DOHH2 (cell line): ENCODE data around the gene MTURN.

Experiments used
- H3F3A ChIP-seq: fragments of 200-600 bp; sonication (generic), shearing (Covaris generic); 2 replicates; pipeline ENCODE4 v1.6.0; 2016; ENCODE audit warnings: antibody characterized with exemption, mild to moderate bottlenecking; ENCODE audit not compliant: control insufficient read depth, insufficient read depth
- H3K27ac ChIP-seq: fragments of 200-600 bp; sonication (generic); 2 replicates; pipeline ENCODE4 v1.5.1; 2014; ENCODE audit warnings: low read depth, mild to moderate bottlenecking, low read length, moderate library complexity
- H3K27me3 ChIP-seq: fragments of 200-600 bp; sonication (generic); 2 replicates; pipeline ENCODE4 v1.6.1; 2014; ENCODE audit warnings: mild to moderate bottlenecking, low read length, mixed read lengths; ENCODE audit not compliant: control insufficient read depth
- H3K36me3 ChIP-seq: fragments of 200-600 bp; sonication (generic); 2 replicates; pipeline ENCODE4 v1.6.1; 2014; ENCODE audit warnings: mild to moderate bottlenecking, low read length, moderate library complexity, mixed read lengths; ENCODE audit not compliant: control insufficient read depth
- H3K4me1 ChIP-seq: fragments of 200-600 bp; sonication (generic); 2 replicates; pipeline ENCODE4 v1.6.1; 2014; ENCODE audit warnings: mild to moderate bottlenecking, low read length, mixed read lengths; ENCODE audit not compliant: control insufficient read depth
- H3K4me2 ChIP-seq: fragments of 200-600 bp; sonication (generic); 2 replicates; pipeline ENCODE4 v1.6.0; 2014; ENCODE audit warnings: mild to moderate bottlenecking, low read length, moderate library complexity
- H3K4me3 ChIP-seq: fragments of 200-600 bp; sonication (generic); 2 replicates; pipeline ENCODE4 v1.5.1; 2014; ENCODE audit warnings: mild to moderate bottlenecking, low read length, mixed read lengths
- H3K79me2 ChIP-seq: fragments of 200-600 bp; sonication (generic); 2 replicates; pipeline ENCODE4 v1.6.1; 2014; ENCODE audit warnings: mild to moderate bottlenecking, low read length, mixed read lengths; ENCODE audit not compliant: control insufficient read depth
- H3K9me2 ChIP-seq: fragments of 200-600 bp; sonication (generic); replicated peaks from 2 replicates; pipeline ENCODE4 v1.6.1; 2014; ENCODE audit warnings: mild to moderate bottlenecking, low read length, mixed read lengths; ENCODE audit not compliant: control insufficient read depth
- H3K9me3 ChIP-seq: fragments of 200-600 bp; sonication (generic); 2 replicates; pipeline ENCODE4 v1.6.1; 2014; ENCODE audit warnings: antibody characterized with exemption, low read length, mixed read lengths; ENCODE audit not compliant: control insufficient read depth, insufficient read depth
- H4K20me1 ChIP-seq: fragments of 200-600 bp; sonication (generic); 2 replicates; pipeline ENCODE4 v1.6.0; 2014; ENCODE audit warnings: low read depth, mild to moderate bottlenecking, antibody characterized with exemption, low read length, moderate library complexity; ENCODE audit not compliant: control insufficient read depth, insufficient read depth
- CTCF ChIP-seq: fragments of 200-600 bp; sonication (generic); IDR thresholded peaks from one replicate; pipeline ENCODE4 v1.5.1; 2014; ENCODE audit warnings: antibody characterized with exemption, mild to moderate bottlenecking, low read depth, low read length; ENCODE audit not compliant: poor library complexity, severe bottlenecking
- EZH2phosphoT487 ChIP-seq: fragments of 200-600 bp; sonication (generic); IDR thresholded peaks from 2 replicates; pipeline ENCODE4 v1.6.1; 2017; ENCODE audit warnings: borderline replicate concordance, mild to moderate bottlenecking, antibody characterized with exemption, low read length, moderate library complexity, mixed read lengths

The MTURN gene

GRCh38 chr7:30136117-30136731 lies 1.4 kb downstream of the MTURN start:
- Histone ChIP-seq H3K36me3 (no peaks in the 10 kb centered on the region), H3K4me3 (peak overlapping the region; percentile 82), H3K79me2 (no peaks in the 10 kb centered on the region), H3K9me2 (no peaks in the 10 kb centered on the region), H3K27ac (no peak overlapping the region), H3K27me3 (peaks cover 11% of the 10 kb centered on the region), H3F3A (peaks cover 13% of the 10 kb centered on the region), H3K4me2 (peak overlapping the region; percentile 82), H3K4me1 (peaks cover 21% of the 10 kb centered on the region), H3K9me3 (no peaks in the 10 kb centered on the region), H4K20me1 (no peaks in the 10 kb centered on the region)
- TF ChIP-seq CTCF (no peak), EZH2phosphoT487 (no peak)

- no peaks in the 10 kb centered on the region for H3K36me3 ChIP-seq
- peaks cover 11% of the 10 kb centered on the region for H3K27me3 ChIP-seq
- peak overlapping the region; percentile 82; the same call in 1 of the 2 replicates for H3K4me2 ChIP-seq
These were observed 2.1 kb downstream of the MTURN start for GRCh38 chr7:30136743-30137485.

GRCh38 chr7:30139836-30140384 lies 5.1 kb downstream of the MTURN start:
- TF ChIP-seq CTCF (no peak), EZH2phosphoT487 (no peak)
- H3K27me3 ChIP-seq = peaks cover 11% of the 10 kb centered on the region

More at GRCh38 chr7:30136743-30137485, 2.1 kb downstream of the MTURN start:
- Histone ChIP-seq H4K20me1 (no peaks in the 10 kb centered on the region), H3K79me2 (no peaks in the 10 kb centered on the region), H3K9me2 (no peaks in the 10 kb centered on the region), H3K27ac (no peak overlapping the region), H3F3A (peaks cover 13% of the 10 kb centered on the region), H3K9me3 (no peaks in the 10 kb centered on the region), H3K4me1 (peaks cover 21% of the 10 kb centered on the region), H3K4me3 (no peak overlapping the region; the same call in 1 of the 2 replicates)
- TF ChIP-seq CTCF = no peak
- no peak for TF ChIP-seq EZH2phosphoT487

More at GRCh38 chr7:30139836-30140384, 5.1 kb downstream of the MTURN start:
- Histone ChIP-seq H3K27ac (no peak overlapping the region), H3K79me2 (no peaks in the 10 kb centered on the region), H3K4me3 (no peak overlapping the region), H3K4me1 (peaks cover 11% of the 10 kb centered on the region), H3K9me3 (no peaks in the 10 kb centered on the region), H3K4me2 (no peak overlapping the region), H4K20me1 (no peaks in the 10 kb centered on the region), H3K36me3 (no peaks in the 10 kb centered on the region), H3F3A (peaks cover 10% of the 10 kb centered on the region), H3K9me2 (no peaks in the 10 kb centered on the region)
